HG02623 (cell line): ENCODE data around the gene MPP7.

Source experiments
- ATAC-seq: cut with Tn5 transposase; IDR thresholded peaks from one replicate; pipeline ENCODE4 v1.9.1; 2021; ENCODE audit warnings: moderate library complexity; ENCODE audit not compliant: unreplicated experiment

Gene MPP7

DNA sequence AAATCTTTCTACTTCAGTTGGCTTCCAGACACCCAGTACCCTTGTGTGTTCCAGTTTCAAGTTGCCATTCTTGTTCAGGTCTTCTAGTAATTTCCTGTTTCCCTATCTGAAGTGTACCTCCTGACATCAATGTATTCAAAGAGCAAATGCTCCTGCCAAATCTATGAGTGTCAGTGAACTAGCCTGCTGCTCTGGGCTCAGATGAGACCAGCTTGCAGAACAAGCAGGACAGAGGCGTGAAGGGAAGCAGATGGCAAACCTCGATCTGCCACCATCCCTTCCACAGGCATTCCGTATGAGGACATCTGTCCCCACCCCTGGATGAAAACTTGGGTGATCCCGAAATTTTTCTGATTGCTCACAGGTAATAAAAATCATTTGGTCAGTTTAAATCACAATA is 4.4 kb upstream of the MPP7 start:
- ATAC-seq = no peak

DNA sequence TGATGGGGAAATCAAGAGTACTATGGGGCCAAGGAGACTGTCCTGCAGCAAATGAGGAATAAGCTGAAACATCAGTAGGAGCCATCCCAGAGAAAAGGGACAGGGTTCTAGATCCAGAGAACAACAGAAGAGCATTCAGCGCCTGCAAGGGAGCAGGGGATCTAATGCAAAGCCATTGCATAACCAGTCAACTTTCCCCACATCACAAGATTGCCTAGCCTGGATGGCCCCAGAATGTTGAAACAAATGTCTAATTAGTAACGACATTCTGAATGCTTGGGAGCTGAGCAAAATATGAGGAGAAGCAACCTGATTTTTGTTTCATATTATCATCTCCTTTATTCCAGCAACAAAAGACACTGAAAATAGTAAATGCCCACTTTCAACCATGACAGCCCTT is 2.7 kb upstream of the MPP7 start:
- no peak for ATAC-seq

DNA sequence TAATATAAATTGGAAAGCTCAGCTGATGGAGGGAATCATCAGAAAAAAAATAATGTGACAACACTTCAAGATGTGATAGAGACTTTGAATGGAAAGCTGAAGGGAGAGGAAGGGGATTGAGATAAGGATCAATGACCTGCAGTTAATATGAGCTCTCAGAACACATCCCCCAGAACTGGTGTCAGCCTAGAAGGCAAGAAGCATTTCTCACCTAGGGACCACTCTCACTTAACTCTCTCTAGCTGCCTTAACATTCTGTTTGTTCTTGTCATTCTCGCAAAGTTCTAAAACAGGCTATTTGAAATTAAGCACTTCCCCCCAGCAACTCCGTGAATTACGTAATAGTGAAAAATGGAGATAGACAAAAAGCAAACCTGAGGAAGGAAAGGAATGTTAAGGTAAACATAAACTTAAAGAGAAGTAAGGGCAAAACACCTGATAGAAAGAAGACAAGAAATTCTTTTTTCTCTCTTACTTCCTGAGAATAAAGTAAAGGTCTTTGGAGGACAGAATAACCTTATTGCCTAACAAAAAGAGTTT is 1.2 kb upstream of the MPP7 start:
- no peak for ATAC-seq

GRCh38 chr10:28302012-28302637 is 739 bp downstream of the MPP7 start:
- ATAC-seq = no peak

DNA sequence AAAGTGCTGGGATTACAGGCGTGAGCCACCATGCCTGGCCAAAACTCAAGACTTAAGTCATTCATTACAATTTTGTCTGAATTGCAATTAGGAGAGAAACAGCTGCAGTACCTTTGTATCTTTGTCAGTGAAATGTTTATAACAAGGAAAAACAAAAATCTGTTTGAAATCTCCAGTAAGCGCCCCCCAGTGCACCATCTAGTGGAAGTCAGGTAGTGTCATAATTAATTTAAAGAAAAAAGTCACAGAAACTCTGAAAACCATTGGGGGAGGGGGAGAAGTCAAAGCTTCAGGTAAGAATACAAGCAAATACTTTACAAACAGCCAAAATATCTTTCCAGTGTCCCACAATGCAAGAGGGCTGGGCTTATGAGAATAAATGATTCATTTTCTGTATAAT is 2.8 kb downstream of the MPP7 start:
- ATAC-seq = no peak

DNA sequence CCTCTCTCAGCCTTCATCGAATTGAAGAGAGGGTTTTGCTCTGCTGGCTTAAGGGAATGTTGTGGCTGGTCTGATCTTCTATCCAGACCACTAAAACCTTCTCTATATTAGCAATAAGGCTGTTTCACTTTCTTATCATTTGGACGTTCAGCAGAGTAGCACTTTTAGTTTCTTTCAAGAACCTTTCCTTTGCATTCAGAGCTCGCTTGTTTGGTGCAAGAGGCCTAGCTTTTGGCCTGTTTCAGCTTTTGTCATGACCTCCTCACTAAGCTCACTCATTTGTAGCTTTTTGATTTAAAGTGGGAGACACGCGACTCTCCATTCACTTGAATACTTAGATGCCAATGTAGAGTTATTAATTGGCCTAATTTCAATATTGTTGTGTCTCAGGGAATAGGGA is 3.9 kb downstream of the MPP7 start:
- no peak for ATAC-seq

DNA sequence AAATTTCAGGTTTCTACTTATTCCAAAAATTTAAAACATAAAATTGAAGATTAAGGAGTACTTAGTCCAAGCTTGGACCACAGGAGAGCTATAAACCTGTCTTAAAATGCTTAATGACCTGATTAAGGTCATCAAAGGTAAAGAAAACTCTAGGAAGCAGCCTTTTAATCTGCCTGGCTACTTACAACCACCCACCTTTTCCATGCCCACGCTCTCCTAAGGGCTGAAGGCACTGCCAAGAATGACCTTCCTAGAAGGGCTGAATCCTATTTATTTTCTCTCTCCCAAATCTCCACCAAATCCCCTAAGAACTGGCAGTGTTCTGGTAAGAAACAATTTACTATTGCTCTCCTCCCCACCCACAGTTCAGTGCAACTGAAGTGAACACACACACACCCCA is 6.8 kb downstream of the MPP7 start:
- ATAC-seq = no peak

- no peak for ATAC-seq
These were observed 7.5 kb downstream of the MPP7 start for GRCh38 chr10:28295336-28295735.

- no peak for ATAC-seq
These were observed 8.1 kb downstream of the MPP7 start for GRCh38 chr10:28294809-28295208.

- no peak for ATAC-seq
These were observed 8.7 kb downstream of the MPP7 start for GRCh38 chr10:28294169-28294532.

DNA sequence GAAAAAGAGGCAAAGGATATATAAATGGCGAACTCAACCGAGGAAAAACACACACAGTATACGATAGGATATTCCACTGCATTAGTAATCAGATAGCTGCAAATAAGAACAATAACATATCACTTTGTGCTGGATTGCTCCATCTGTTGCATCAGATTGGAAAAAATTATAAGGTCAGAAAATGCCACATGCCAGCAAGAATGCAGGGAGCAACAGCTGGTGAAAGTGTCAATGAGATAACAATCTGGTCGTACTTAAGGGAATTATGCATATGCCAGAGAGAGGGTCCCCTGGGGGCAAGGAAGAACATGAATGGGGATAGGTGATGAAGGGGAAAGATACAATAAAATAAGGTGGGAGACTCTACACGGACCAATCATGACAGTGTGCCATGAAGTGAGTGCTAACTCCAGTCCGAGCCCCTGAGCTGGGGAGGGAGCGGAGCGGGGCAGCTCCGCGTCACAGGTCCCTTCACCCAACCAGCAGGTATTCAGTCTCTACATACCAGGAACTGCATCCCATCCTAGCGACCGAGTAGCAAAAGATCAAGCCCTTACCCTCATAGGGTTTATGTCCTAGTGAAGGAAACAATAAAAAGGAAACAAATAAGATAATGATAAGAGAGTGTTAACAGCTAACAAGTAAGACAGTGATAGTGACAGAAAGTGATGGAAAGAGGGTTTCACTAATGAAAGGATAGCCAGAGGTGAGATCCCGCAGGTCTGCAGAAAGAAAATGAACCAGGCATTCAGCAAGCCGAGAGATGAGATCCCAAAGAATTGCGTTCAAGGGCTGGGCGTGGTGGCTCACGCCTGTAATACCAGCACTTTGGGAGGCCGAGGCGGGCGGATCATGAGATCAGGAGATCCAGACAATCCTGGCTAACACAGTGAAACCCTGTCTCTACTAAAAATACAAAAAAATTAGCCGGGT is 9.4 kb downstream of the MPP7 start:
- no peak for ATAC-seq

DNA sequence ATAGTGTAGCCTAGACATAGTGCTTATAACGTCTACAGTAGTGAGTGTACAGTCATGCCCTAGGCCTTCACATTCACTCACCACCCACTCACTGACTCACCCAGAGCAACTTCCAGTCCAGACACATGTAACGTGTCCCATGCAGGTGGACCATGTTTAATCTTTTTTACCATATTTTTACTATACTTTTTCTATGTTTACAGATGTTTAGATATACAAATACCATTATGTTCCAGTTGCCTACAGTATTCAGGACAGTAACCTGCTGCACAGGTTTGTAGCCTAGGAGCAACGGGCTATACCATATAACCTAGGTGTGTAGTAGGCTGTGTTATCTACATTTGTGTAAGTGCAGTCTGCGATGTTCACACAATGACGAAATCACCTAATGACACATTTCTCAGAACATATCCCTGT is 11.0 kb downstream of the MPP7 start:
- ATAC-seq = no peak

GRCh38 chr10:28285816-28286215 is 17.0 kb downstream of the MPP7 start:
- no peak for ATAC-seq

DNA sequence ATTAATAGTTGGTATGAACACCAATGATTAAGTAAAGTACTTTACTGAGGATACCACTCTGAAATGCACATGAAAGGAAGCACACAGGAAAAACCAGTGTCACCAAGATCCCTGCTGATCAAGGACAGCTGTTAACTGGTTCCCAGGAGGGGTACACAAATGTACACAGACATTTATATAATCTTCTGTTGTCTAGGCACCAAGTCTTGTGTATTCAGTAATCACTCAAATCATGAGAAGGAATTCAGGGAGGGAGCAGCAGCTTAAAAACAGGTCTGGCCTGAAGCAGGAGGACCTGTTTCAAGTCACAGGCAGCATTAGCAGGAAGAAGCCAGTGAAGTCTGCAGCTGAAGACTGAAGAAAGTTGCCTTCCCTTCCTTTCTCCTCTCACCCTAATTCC is 18.7 kb downstream of the MPP7 start:
- ATAC-seq = no peak

DNA sequence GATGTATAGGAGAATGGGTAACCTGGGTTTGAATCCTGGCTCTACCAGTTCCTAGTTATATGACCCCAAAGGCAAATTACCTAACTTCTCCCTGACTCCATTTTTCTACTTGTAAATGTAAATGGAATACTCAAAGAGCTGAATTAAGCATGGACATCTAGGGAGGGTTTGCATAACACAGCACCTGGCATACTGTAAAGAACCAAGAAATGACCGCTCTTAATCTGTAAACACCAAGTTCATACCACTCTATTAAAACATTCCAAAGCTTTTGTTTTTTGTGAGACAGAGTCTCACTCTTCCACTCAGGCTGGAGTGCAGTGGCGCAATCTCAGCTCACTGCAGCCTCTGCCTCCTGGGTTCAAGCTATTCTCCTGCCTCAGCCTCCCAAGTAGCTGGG is 19.6 kb downstream of the MPP7 start:
- no peak for ATAC-seq

- no peak for ATAC-seq
These were observed 20.5 kb downstream of the MPP7 start for GRCh38 chr10:28282336-28282735.

- no peak for ATAC-seq
These were observed 21.0 kb downstream of the MPP7 start for GRCh38 chr10:28281726-28282315.

- no peak for ATAC-seq
These were observed 22.2 kb downstream of the MPP7 start for GRCh38 chr10:28280652-28281051.

GRCh38 chr10:28279878-28280277 is 23.0 kb downstream of the MPP7 start:
- ATAC-seq = no peak

- no peak for ATAC-seq
These were observed 24.0 kb downstream of the MPP7 start for GRCh38 chr10:28278842-28279241.

- ATAC-seq = no peak
These were observed 26.5 kb downstream of the MPP7 start for GRCh38 chr10:28276384-28276783.

DNA sequence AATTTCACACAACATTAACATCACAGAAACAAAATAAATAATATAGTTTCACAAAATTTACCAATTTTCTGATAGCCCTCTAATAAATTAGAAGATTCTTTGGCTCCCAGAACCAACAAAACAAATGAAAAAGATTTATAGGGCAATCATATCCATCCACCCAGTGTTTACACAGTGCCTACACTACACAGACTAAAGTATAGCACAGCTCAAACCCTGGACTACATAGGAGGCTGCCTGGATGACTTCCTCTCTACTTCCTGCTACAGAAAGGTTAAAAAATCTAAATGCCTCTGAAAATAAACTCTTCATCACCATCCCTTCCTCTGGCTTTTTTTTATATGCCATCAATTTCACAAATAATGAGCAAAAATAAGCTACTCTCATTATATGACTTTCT is 28.4 kb downstream of the MPP7 start:
- ATAC-seq = no peak
